ENCODE data around the gene TPK1. TPM values are rescaled to one million over a fixed set of nuclear protein-coding genes. Genes with fewer than 3 reads are reported as not detected.

The TPK1 gene
- total RNA-seq, 1 donor from 2014 or later = 11.3 TPM

DNA sequence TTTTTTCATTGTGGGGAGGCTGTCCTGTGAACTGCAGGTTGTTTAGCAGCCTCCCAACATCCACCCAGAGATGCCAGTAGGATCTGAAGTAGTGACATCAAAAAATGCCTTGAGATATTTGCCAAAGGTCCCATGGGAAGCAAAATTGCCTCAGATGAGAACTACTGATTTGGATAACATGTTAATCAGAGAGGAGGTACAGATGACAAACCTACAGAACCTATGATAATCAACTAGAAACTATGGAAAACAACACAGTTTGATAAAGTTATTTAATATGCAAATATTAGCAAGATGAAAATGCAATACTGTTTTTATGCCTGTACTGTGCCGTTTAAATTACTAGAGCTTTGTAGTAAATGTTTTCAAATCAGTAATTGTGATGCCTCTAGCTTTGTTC, 341.5 kb downstream of the TPK1 start:
- no peak for DNase-seq (ENCODE audit: extremely low read depth, low read depth, low spot score)

DNA sequence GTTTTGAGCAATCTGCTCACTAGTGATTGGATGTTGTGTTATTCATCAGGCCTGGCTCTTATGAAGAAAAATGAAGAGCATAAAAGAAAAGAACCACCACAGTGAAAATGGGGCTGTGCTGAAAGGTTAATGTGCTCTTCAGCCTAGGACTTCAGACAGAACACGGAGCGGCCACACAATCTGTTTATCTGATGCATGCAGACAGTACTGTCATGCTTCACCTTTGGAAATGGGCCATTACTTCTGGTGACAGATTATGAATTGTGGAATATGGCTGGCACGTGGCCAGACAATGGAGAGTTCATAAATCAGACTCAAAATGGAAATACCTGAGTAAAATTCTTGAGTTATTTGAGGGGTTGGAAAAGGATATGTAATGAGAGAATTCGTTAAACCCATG, 346.3 kb downstream of the TPK1 start:
- no peak for DNase-seq (ENCODE audit: extremely low read depth, low read depth, low spot score)

- DNase-seq (ENCODE audit: extremely low read depth, low read depth, low spot score) = no peak
Observed at GRCh38 chr7:144488977-144489376, 346.9 kb downstream of the TPK1 start.

DNA sequence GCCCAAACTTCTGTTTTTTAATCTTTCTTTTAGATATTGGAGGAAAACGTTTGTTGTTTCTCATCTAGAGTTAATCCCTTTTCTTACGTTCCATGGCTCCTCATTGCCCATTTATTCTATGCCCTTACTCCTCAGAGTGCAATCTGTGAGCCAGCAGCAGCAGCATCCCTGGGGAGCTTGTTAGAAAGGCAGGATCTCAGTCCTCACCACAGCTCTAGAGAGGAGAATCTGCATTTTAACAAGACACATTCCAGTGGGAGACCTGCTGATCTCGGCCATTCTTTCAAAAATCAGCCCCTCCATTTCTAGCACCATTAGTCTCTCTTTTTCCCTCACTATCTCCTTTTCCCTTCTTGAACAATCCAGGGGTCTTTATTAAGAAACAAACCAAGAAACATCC, 348.0 kb downstream of the TPK1 start:
- DNase-seq (ENCODE audit: extremely low read depth, low read depth, low spot score) = no peak

- no peak for DNase-seq (ENCODE audit: extremely low read depth, low read depth, low spot score)
Observed at GRCh38 chr7:144484445-144484844, 351.4 kb downstream of the TPK1 start.

DNA sequence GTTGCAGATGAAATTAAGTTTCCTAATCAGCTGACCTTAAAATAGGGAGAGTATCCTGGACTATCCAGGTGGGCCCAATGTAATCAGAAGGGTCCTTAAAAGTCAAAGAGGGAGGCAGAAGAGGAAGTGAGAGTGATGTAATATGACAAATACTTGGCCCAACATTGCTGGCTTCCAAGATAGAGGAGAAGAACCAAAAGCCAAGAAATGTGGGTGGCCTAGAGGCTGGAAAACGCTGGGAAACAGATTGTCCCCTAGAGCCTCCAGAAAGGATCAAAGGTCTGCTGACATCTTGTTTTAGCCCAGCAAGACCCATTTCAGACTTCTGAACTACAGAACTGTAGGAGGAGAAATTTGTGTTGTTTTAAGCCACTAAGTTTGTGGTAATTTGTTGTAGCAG, 352.7 kb downstream of the TPK1 start:
- DNase-seq (ENCODE audit: extremely low read depth, low read depth, low spot score) = no peak

DNA sequence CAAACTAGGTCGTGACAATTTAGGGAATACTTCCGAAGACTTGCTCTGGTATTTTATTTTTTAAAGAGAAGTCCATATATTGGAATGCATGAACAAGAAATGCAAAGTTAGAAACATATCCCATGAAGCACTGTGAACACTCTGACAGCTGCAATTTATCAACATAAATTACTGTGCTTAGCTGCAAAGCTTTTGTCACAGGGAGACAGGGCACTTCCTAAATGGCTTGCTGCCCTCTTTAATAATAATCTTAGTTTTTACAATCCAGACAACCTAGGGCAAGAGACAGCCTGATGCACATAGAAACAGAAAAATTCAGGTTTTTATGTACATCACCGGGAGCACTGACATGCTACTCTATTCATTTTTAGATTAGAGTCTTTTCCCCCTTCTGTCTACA, 354.0 kb downstream of the TPK1 start:
- no peak for DNase-seq (ENCODE audit: extremely low read depth, low read depth, low spot score)

DNA sequence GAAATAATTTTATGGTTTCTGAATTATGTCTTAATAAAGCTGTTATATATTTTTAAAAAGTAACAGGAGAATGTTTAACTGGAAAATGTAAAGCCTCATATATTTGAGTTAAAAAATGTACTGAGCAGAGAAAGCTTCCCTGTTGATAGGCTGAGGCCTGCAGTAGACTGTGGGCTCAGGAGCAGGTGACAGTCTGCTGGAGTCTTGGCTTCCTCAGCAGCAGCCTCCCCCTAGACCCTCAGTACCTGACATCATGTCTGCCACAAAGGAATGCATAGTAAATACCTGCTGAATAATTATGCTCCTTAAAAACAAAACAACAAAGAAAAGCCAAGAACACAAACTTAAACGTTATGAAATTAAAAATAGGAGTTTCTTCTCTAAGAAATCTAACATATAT, 358.5 kb downstream of the TPK1 start:
- no peak for DNase-seq (ENCODE audit: extremely low read depth, low read depth, low spot score)

DNA sequence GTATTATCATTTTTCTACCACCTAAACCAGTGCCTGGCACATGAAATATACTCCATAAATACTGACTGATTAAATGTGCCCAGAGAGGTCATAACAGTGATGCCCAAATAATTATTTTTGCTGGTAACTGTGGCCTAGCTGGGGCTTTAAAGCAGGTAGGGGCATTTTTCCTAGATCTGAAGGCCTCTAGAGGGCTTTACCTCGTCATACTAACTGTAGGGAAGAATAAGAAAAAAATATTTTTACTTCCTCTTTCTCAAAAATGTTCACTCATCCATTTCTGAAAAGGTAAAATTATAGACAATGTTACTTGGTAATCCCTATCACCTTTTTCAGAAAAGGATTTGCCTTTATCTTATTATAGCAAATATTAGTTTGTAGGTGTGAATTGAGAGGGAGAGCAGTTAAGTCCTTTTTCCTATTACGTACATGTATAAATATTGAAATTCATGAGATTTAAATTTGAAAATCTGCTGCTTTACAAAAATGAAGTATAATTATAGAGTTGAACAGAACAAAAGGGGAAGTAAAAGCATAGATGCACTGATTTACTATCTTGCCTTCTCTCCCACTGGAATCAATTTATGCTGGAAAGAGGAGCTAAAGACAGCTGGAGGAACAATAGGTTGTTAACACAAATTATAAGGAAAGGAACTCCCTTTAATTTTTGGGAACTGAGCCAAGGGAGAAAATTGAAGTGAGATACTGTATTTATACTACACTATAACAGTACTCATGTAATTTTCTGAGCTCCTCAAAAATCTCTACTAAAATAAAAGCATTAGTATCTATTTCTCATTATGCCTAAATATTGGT, 360.8 kb downstream of the TPK1 start:
- DNase-seq (ENCODE audit: extremely low read depth, low read depth, low spot score) = no peak

DNA sequence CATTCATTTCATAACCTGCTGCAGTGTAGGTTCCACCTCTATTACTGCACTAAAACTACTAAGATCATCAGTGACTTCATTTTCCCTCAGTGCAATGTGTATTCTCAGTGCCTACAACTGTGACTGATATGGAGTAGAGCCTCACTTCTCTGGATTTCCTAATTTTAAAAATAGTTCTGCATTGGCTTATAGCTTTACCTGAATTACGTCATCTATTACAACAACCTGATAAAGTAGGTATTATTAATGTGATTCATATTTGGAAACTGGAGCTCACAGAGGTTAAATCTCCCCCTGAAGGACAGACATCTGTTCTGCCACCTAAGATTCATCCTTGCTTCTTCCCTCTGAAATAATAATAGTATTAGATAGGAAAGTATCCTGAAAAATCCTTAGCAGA, 361.5 kb downstream of the TPK1 start:
- no peak for DNase-seq (ENCODE audit: extremely low read depth, low read depth, low spot score)

DNA sequence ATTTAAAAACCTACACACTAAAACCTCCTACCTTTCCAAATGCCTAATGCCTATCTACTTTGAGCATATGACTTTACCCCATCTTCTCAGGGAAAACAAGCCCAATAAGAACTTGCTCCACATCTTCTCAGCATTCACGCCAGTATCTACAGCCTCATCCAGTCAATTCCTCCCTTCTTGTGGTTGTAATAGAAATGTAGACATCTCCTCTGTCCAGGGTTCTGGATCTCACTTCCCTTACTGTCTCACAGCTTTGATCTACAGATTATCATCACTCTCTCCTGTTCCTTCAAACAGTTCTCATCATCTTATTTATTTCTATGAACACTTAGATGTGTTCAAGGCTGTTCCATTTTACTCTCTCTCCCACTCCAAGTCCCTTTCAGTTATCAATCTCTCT, 361.9 kb downstream of the TPK1 start:
- DNase-seq (ENCODE audit: extremely low read depth, low read depth, low spot score) = no peak

- no peak for DNase-seq (ENCODE audit: extremely low read depth, low read depth, low spot score)
Observed at GRCh38 chr7:144470078-144470477, 365.8 kb downstream of the TPK1 start.

DNA sequence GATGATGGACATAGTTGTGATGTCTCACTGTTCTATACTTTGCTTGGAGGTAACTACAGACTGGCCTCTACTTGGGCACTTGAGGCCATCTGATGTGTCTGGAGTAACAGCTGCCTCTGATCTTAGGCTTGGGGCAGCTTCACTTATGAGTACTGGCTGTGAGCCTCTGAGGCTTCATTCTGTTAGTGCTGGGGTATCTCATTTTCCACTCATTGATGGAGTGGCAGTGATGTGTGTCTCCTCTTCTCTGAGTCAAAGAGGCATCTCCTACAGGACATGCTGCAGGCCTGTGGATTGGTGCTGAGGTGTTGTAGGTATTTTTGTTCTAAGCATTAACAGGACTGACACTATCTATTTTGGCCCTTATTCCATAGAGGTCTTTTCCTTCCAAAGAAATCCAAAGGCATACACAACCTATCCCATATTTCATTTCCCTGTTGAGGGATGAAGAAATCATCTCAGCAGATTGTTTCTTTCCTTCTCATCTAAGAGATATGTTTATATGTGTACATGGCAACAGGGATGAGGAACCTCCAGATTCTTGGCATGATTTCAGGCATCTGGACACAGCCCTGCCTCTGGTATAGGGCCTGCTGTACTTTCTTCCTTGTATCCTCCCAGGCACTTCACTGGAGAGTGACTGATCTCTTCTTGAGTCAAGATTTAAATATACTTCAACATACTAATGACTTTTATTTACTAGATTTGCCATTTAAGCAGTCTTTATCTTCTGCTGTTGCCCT, 366.7 kb downstream of the TPK1 start:
- no peak for DNase-seq (ENCODE audit: extremely low read depth, low read depth, low spot score)

DNA sequence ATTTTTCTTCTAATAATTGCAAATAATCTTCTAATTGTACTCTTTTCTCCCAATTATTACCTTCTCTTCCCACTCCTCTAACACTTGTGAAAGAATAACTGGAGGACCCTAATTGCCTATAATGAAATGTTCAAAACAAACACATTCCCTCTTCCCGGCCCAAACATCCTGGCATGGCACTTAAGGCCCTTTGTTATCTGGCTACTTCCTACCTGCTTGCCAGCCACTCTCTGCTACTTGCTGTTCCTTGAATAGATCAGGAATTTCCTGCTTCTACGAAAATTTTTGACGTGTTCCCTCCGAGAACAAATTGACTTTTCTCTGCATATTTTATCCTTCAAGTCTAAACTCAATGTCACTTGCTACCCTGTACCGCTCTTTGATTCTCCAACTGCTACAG, 376.2 kb downstream of the TPK1 start:
- no peak for DNase-seq (ENCODE audit: extremely low read depth, low read depth, low spot score)

DNA sequence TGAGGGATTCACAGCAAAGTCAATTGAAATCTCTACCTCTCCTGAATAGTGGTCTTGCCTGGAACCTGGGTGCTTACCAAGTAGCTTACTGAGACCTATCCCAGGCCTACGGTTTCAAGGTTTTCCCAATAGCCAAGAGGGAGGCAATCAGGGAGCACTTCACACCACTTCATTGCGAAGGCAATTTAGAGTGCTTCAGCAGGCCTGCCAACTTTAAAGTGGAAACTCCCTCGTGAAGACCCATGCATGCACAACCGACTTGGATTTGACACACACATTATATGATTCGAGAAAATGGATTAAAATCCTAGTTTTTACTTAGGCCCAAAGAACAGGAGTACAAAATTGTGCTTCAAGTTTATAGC, 380.8 kb downstream of the TPK1 start:
- no peak for DNase-seq (ENCODE audit: extremely low read depth, low read depth, low spot score)

DNA sequence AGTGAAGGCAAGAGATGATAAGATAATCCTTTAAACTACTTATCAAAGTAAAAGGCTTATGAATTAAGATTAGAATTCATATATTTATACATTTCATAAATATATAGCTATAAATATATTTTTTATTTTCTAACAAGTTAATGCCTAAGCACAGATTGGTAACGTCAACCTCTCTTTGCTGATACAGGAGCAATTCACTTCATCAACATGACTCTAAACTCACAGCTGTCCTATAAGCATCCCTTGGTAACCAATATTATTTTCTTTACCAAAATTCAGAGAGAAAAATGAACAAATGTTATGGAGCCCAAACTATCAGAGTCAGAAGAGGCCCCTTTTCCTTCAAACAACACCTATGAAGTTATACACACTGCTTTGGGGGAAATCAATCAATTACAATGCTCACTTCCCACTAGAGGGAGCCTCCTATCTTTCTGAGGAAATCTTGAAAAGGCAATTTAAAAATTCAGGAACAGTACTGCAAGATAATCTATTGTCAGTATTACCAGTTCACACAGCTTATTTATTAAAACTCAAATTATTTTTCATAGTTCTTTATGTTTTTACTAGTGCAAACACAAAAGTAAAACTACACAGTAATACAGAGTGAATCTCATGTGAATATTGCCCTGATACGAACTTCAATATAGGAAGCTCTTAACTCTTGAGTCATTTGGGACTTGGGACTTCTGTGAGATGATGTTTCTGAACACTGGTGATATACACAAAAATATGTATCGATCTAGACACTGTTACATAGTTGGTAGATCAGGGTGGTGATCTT, 381.4 kb downstream of the TPK1 start:
- no peak for DNase-seq (ENCODE audit: extremely low read depth, low read depth, low spot score)

DNA sequence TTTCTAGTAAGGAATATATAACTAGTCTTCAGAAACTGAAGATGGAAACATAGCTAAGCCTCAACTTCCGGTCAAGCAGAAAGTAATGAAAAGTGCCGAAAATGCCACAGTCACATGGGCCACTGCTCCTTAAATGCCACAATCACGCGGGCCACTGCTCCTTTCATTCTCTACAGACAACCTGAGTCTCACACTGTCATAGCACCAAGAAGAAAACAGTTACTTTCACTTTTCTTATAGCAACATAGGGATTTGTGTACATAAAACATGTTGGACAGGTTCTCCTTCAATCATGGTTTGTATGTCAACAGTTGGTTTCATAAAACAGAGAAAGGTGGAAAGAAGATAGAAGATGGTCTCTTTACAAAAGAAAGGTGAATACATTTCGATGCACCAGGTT, 383.8 kb downstream of the TPK1 start:
- no peak for DNase-seq (ENCODE audit: extremely low read depth, low read depth, low spot score)

- no peak for DNase-seq (ENCODE audit: extremely low read depth, low read depth, low spot score)
Observed at GRCh38 chr7:144445590-144445989, 390.3 kb downstream of the TPK1 start.

DNA sequence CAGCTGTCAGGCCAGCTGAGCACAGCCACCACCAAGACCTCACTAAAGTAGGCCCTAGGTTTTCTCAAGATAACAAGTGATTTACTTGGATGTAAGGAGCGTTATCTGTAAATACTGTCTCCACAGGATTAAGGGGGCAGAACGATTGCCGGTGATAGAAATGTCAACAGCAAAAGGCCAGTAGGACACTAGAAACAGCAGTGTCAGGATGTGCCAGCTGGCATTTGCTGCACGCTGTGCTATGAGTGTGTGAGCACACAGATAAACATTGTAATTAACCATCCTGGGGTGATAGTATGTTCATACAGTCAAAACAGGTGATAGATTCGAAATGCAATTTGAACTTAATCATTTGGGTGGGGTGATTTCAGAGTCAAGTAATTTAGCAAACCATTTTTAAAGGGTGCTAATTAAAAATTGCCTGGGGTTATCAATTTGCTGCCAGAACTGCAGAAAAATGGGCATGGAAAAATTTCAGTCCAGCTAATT, 396.1 kb downstream of the TPK1 start:
- DNase-seq (ENCODE audit: extremely low read depth, low read depth, low spot score) = no peak

- no peak for DNase-seq (ENCODE audit: extremely low read depth, low read depth, low spot score)
Observed at GRCh38 chr7:144438759-144439158, 397.1 kb downstream of the TPK1 start.

GRCh38 chr7:144437370-144438191, 398.3 kb downstream of the TPK1 start:
- DNase-seq (ENCODE audit: extremely low read depth, low read depth, low spot score) = peak; percentile 58
